ENCODE results near the gene RAPGEF1. TPM values are rescaled to one million over a fixed set of nuclear protein-coding genes. Genes with fewer than 3 reads are reported as not detected.

The RAPGEF1 gene
- total and polyA plus RNA-seq, 7 donors: 14.4 to 58.2 (median 45.3) TPM

GRCh38 chr9:131651160-131651559 lies 88.7 kb downstream of the RAPGEF1 start:
- Histone ChIP-seq H3K4me3 (no peak overlapping the region), H3K4me1 (peaks cover 0 to 20% (median 7%) of the 10 kb centered on the region in 4 donors), H3K9me3 (no peaks in the 10 kb centered on the region), H3K36me3 (peaks cover 0 to 7% (median 0%) of the 10 kb centered on the region in 4 donors), H3K27ac (peak overlapping the region in 2 of 4 donors; percentile 38 to 59), H3K27me3 (no peaks in the 10 kb centered on the region)
- 95 to 98% methylated on average over 2 of the region's 2 CpGs for WGBS, 2 donors
- no peak for DNase-seq
- intact Hi-C loops (cut with DNase I): no loop called here
- TF ChIP-seq CTCF (IDR thresholded peaks at IDR 0.05) (no peak), POLR2AphosphoS5 (IDR thresholded peaks at IDR 0.05) (no peak), EP300 (IDR thresholded peaks at IDR 0.05) (no peak), POLR2A (IDR thresholded peaks at IDR 0.05) (no peak)

- 83 to 84% methylated on average over 4 of the region's 4 CpGs for WGBS, 2 donors
- H3K36me3 ChIP-seq: peaks cover 0 to 7% (median 0%) of the 10 kb centered on the region in 4 donors
- no peaks in the 10 kb centered on the region for H3K9me3 ChIP-seq
- intact Hi-C loops (cut with DNase I): no loop called here
- H3K27ac ChIP-seq: peak overlapping the region in 3 of 4 donors; percentile 26 to 59 (median 38)
- H3K27me3 ChIP-seq: no peaks in the 10 kb centered on the region
- TF ChIP-seq CTCF (IDR thresholded peaks at IDR 0.05) (no peak), EP300 (IDR thresholded peaks at IDR 0.05) (peak in 1 of 4 donors; percentile 8), POLR2A (IDR thresholded peaks at IDR 0.05) (no peak), POLR2AphosphoS5 (IDR thresholded peaks at IDR 0.05) (peak in 3 of 4 donors; percentile 29 to 50 (median 32))
- peaks cover 0 to 24% (median 12%) of the 10 kb centered on the region in 4 donors for H3K4me1 ChIP-seq
- no peak overlapping the region for H3K4me3 ChIP-seq
- DNase-seq: peak; percentile 89
Measured at GRCh38 chr9:131650254-131650653, 89.6 kb downstream of the RAPGEF1 start.

DNA sequence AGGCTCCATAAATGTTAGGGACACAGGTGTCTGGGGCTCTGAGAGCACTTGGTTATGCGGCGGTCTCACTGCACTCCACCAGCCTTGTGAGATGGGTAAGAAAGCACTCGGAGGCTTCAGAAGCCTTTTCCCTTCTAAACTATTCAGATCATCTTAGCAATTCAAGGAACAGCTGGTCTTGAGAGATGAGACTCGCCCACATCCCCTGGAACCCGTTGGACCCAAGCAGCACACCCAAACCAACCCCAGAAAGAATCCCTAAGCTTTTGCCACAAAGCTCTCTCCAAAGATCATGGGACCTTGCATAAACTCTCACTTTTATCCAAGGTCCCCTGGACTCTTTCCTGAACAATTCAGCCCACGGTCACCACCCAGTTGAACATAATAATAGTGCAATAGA lies 90.2 kb downstream of the RAPGEF1 start:
- intact Hi-C loops (cut with DNase I): no loop called here
- WGBS, 2 donors: 94% methylated on average over 6 of the region's 6 CpGs
- H3K4me3 ChIP-seq: no peak overlapping the region
- no peak for DNase-seq
- H3K27ac ChIP-seq: peak overlapping the region in 3 of 4 donors; percentile 26 to 59 (median 29)
- peaks cover 0 to 25% (median 18%) of the 10 kb centered on the region in 4 donors for H3K4me1 ChIP-seq
- H3K36me3 ChIP-seq: peaks cover 0 to 7% (median 0%) of the 10 kb centered on the region in 4 donors
- TF ChIP-seq CTCF (IDR thresholded peaks at IDR 0.05) (no peak), POLR2AphosphoS5 (IDR thresholded peaks at IDR 0.05) (no peak), POLR2A (IDR thresholded peaks at IDR 0.05) (no peak), EP300 (IDR thresholded peaks at IDR 0.05) (no peak)
- no peaks in the 10 kb centered on the region for H3K9me3 ChIP-seq
- H3K27me3 ChIP-seq: no peaks in the 10 kb centered on the region

DNA sequence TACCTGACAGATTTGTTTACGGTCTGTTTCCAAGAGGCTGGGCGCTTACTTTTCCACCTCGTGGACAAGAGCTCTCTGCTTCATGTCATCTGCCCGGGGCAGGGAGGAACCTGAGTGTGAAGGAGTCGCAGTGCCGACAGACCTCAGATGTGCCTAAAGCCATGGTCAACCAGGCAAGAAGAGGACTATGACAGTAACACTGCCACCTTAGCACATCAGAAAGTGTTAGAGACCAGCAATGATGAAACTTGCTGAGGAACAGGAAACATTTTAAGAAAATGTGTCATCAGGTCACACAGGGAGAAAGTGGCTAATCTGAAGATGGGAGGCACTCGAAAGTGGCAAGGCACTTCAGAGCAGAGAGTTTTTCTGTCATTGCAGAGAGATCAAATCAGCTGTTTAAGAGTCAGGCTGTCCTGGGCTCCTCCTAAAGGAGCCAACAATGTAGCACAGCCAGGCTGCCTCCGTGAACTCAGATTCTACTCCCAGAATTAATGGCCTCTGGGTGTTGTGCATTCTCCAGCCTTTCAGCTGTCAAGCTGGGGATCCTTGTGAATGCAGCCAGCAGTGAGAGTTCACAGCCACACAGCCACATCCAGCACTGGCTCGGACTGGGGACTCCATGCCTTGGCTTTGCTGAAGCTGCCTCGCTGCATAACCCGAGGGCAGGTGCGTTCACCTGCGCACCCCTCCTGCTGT lies 94.6 kb downstream of the RAPGEF1 start:
- intact Hi-C loops (cut with DNase I): loop anchor here (2.0 kb wide), 1 partner anchor 26 kb away; no protein-coding TSS in a partner anchor
- Histone ChIP-seq H3K36me3 (peaks cover 0 to 9% (median 4%) of the 10 kb centered on the region in 4 donors), H3K4me1 (peaks cover 0 to 58% (median 43%) of the 10 kb centered on the region in 4 donors), H3K4me3 (no peak overlapping the region), H3K27me3 (no peaks in the 10 kb centered on the region), H3K9me3 (no peaks in the 10 kb centered on the region), H3K27ac (peak overlapping the region; percentile 8 to 66 (median 50))
- TF ChIP-seq POLR2AphosphoS5 (IDR thresholded peaks at IDR 0.05): peak in 3 of 4 donors; percentile 57 to 69 (median 63)
- TF ChIP-seq POLR2A (IDR thresholded peaks at IDR 0.05): no peak
- no peak for DNase-seq
- WGBS, 2 donors: 86 to 88% methylated on average over 13 of the region's 13 CpGs

GRCh38 chr9:131642496-131643083 lies 97.3 kb downstream of the RAPGEF1 start:
- Histone ChIP-seq H3K4me3 (no peak overlapping the region), H3K27ac (peak overlapping the region in 3 of 4 donors; percentile 65 to 82 (median 74)), H3K9me3 (no peaks in the 10 kb centered on the region), H3K4me1 (peaks cover 0 to 57% (median 41%) of the 10 kb centered on the region in 4 donors), H3K36me3 (peaks cover 0 to 19% (median 10%) of the 10 kb centered on the region in 4 donors), H3K27me3 (no peaks in the 10 kb centered on the region)
- WGBS, 2 donors: 58 to 77% methylated on average over 13 of the region's 13 CpGs
- intact Hi-C loops (cut with DNase I): loop anchor here (2.0 to 5.0 kb wide), 2 partner anchors 55 to 98 kb away; partner anchors contain the start of gene RAPGEF1
- TF ChIP-seq CTCF (IDR thresholded peaks at IDR 0.05): no peak
- no peak for TF ChIP-seq POLR2A (IDR thresholded peaks at IDR 0.05)
- TF ChIP-seq EP300 (IDR thresholded peaks at IDR 0.05): no peak
- TF ChIP-seq POLR2AphosphoS5 (IDR thresholded peaks at IDR 0.05): no peak
- DNase-seq: no peak

Measured in sigmoid colon (tissue), 7 donors.